Vagina (tissue), 2 donors: Measurements from ENCODE around the gene RABEP2. TPM values are rescaled to one million over a fixed set of nuclear protein-coding genes. Genes with fewer than 3 reads are reported as not detected.

Experiments
- DNase-seq, 2 donors: peaks; one replicate each; pipeline ENCODE4 v3.0.0-alpha.2; 2017; ENCODE audit errors: extremely low spot score in 2 of 2
- H3K27ac ChIP-seq: fragments of 200-600 bp; sonication (generic); one replicate; pipeline ENCODE4 v1.5.1; 2019
- H3K27me3 ChIP-seq: fragments of 200-600 bp; sonication (generic); one replicate; pipeline ENCODE4 v1.5.1; 2019
- H3K36me3 ChIP-seq, 2 donors: fragments of 200-600 bp; sonication (generic); one replicate each; pipeline ENCODE4 v1.5.1; 2017 to 2019
- H3K4me1 ChIP-seq: fragments of 200-600 bp; sonication (generic); one replicate; pipeline ENCODE4 v1.5.1; 2019
- H3K4me3 ChIP-seq, 2 donors: fragments of 200-600 bp; sonication (generic); 1 replicate in 1 of 2; 2 replicates in 1 of 2; pipeline ENCODE4 v1.5.1; 2016 to 2019
- H3K9me3 ChIP-seq: fragments of 200-600 bp; sonication (generic); one replicate; pipeline ENCODE4 v1.5.1; 2019
- CTCF ChIP-seq, 3 experiments: fragments of 450-650 bp in 2 of 3; fragments of 200-600 bp in 1 of 3; sonication (generic) in 1 of 3; IDR thresholded peaks; one replicate each; pipeline ENCODE4 v1.5.1; 2017 to 2019; ENCODE audit warnings: antibody characterized with exemption in 3 of 3, mild to moderate bottlenecking in 2 of 3, moderate library complexity in 2 of 3
- POLR2A ChIP-seq, 2 donors: fragments of 450-650 bp; IDR thresholded peaks; one replicate each; pipeline ENCODE4 v1.6.1; 2017; ENCODE audit warnings: antibody characterized with exemption in 2 of 2, mild to moderate bottlenecking in 2 of 2, moderate library complexity in 2 of 2
- POLR2AphosphoS5 ChIP-seq, 2 donors: sonication (generic); formaldehyde crosslinking; IDR thresholded peaks; one replicate each; pipeline ENCODE4 v1.9.0; 2017; ENCODE audit warnings: antibody characterized with exemption in 2 of 2, mild to moderate bottlenecking in 2 of 2, low read depth in 1 of 2; ENCODE audit not compliant: insufficient read depth in 1 of 2
- intact Hi-C: fragments of 100-400 bp; cut with DNase I; formaldehyde crosslinking; loops from one replicate; pipeline ENCODE4 v1.15.1; 2023
- total RNA-seq: library from RNA; depleted of rRNA; stranded (reverse); fragments of >200 nt; gene quantifications from one replicate; pipeline ENCODE4 v1.2.3, GENCODE V29; 2016

The RABEP2 gene
- total RNA-seq, 1 donor from 2014 or later = 44.7 TPM

DNA sequence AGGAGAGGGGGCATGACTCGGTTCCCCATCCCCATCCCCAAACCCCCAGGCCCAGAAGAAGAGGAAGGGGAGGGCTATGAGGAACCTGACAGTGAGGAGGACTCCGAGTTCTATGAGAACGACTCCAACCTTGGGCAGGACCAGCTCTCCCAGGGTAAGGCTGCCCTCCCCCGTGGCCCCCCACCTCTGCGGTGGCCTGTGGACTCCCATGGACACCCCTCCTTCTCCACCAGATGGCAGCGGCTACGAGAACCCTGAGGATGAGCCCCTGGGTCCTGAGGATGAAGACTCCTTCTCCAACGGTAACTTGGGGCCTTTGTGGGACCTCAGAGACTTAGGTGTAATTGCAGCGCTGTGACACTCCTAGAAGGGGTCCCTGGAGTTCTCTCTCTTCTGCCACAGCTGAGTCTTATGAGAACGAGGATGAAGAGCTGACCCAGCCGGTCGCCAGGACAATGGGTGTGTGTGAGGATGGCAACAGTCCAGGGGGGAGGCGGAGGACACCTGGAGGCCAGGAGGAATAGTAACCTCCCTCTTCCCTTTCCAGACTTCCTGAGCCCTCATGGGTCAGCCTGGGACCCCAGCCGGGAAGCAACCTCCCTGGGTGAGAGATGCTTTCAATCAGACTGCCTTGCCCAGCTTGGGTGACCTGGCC, 12.3 kb upstream of the RABEP2 start:
- H3K36me3 ChIP-seq = no peaks in the 10 kb centered on the region
- TF ChIP-seq POLR2AphosphoS5 (IDR thresholded peaks at IDR 0.05; ENCODE audit: insufficient read depth in 1 of 2, low read depth in 1 of 2) = no peak
- no peak for TF ChIP-seq CTCF (IDR thresholded peaks at IDR 0.05)
- TF ChIP-seq POLR2A (IDR thresholded peaks at IDR 0.05) = no peak
- no peak overlapping the region for H3K4me3 ChIP-seq
- H3K27me3 ChIP-seq = no peaks in the 10 kb centered on the region
- H3K4me1 ChIP-seq = peaks cover 5% of the 10 kb centered on the region
- DNase-seq = no peak
- intact Hi-C loops = no loop called here
- H3K9me3 ChIP-seq = no peaks in the 10 kb centered on the region
- no peak overlapping the region for H3K27ac ChIP-seq

GRCh38 chr16:28936784-28937155, 11.7 kb upstream of the RABEP2 start:
- TF ChIP-seq POLR2AphosphoS5 (IDR thresholded peaks at IDR 0.05; ENCODE audit: insufficient read depth in 1 of 2, low read depth in 1 of 2) = no peak
- TF ChIP-seq CTCF (IDR thresholded peaks at IDR 0.05) = no peak
- no peak for TF ChIP-seq POLR2A (IDR thresholded peaks at IDR 0.05)
- H3K36me3 ChIP-seq = no peaks in the 10 kb centered on the region
- no peaks in the 10 kb centered on the region for H3K9me3 ChIP-seq
- H3K27me3 ChIP-seq = no peaks in the 10 kb centered on the region
- no peak overlapping the region for H3K4me3 ChIP-seq
- peaks cover 5% of the 10 kb centered on the region for H3K4me1 ChIP-seq
- DNase-seq = no peak
- intact Hi-C loops = no loop called here
- H3K27ac ChIP-seq = no peak overlapping the region

GRCh38 chr16:28935924-28936783, 11.1 kb upstream of the RABEP2 start:
- Histone ChIP-seq H3K27ac (no peak overlapping the region), H3K27me3 (no peaks in the 10 kb centered on the region), H3K4me1 (peaks cover 5% of the 10 kb centered on the region), H3K36me3 (no peaks in the 10 kb centered on the region), H3K4me3 (no peak overlapping the region), H3K9me3 (no peaks in the 10 kb centered on the region)
- TF ChIP-seq CTCF (IDR thresholded peaks at IDR 0.05) = no peak
- TF ChIP-seq POLR2A (IDR thresholded peaks at IDR 0.05) = no peak
- no peak for TF ChIP-seq POLR2AphosphoS5 (IDR thresholded peaks at IDR 0.05; ENCODE audit: insufficient read depth in 1 of 2, low read depth in 1 of 2)
- intact Hi-C loops = no loop called here
- no peak for DNase-seq

GRCh38 chr16:28935346-28935745, 10.3 kb upstream of the RABEP2 start:
- H3K27ac ChIP-seq = no peak overlapping the region
- no peak for TF ChIP-seq POLR2AphosphoS5 (IDR thresholded peaks at IDR 0.05; ENCODE audit: insufficient read depth in 1 of 2, low read depth in 1 of 2)
- no peak for TF ChIP-seq CTCF (IDR thresholded peaks at IDR 0.05)
- no peak for TF ChIP-seq POLR2A (IDR thresholded peaks at IDR 0.05)
- no peak for DNase-seq
- peaks cover 5% of the 10 kb centered on the region for H3K4me1 ChIP-seq
- H3K36me3 ChIP-seq = no peaks in the 10 kb centered on the region
- no peaks in the 10 kb centered on the region for H3K9me3 ChIP-seq
- no peak overlapping the region for H3K4me3 ChIP-seq
- intact Hi-C loops = no loop called here
- no peaks in the 10 kb centered on the region for H3K27me3 ChIP-seq

DNA sequence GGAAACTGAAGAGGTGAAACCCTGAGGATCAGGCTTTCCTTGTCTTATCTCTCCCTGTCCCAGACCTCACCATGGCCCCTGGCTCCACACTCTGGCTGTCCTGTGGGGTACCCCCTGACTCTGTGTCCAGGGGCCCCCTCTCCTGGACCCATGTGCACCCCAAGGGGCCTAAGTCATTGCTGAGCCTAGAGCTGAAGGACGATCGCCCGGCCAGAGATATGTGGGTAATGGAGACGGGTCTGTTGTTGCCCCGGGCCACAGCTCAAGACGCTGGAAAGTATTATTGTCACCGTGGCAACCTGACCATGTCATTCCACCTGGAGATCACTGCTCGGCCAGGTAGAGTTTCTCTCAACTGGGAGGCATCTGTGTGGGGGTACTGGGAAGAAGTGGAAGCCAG, 8.1 kb upstream of the RABEP2 start:
- no peaks in the 10 kb centered on the region for H3K27me3 ChIP-seq
- DNase-seq = no peak
- no peaks in the 10 kb centered on the region for H3K36me3 ChIP-seq
- H3K4me3 ChIP-seq = no peak overlapping the region
- H3K27ac ChIP-seq = no peak overlapping the region
- peaks cover 5% of the 10 kb centered on the region for H3K4me1 ChIP-seq
- TF ChIP-seq POLR2AphosphoS5 (IDR thresholded peaks at IDR 0.05; ENCODE audit: insufficient read depth in 1 of 2, low read depth in 1 of 2) (no peak), CTCF (IDR thresholded peaks at IDR 0.05) (no peak), POLR2A (IDR thresholded peaks at IDR 0.05) (no peak)
- H3K9me3 ChIP-seq = no peaks in the 10 kb centered on the region
- intact Hi-C loops = no loop called here
